Astrocyte (in vitro differentiated cells and primary cell): Measurements from ENCODE around the gene ATL3. TPM values are rescaled to one million over a fixed set of nuclear protein-coding genes. Genes with fewer than 3 reads are reported as not detected.

Experiments
- DNase-seq: peaks from one replicate; pipeline ENCODE4 v3.0.0-alpha.2; 2010; ENCODE audit warnings: low read depth
- FAIRE-seq: peaks from 2 replicates; lab custom pipeline; 2011; peaks lifted over from hg19 to GRCh38; lab: Jason Lieb, UNC
- H2AFZ ChIP-seq: 2 replicates; pipeline ENCODE4 v1.6.0; 2012; ENCODE audit warnings: low read depth, low read length, inconsistent platforms
- H3K27ac ChIP-seq: 2 replicates; pipeline ENCODE4 v1.5.1; 2011; ENCODE audit warnings: low read depth, low read length, inconsistent platforms
- H3K27me3 ChIP-seq: 2 replicates; pipeline ENCODE4 v1.6.0; 2011; ENCODE audit warnings: low read length, inconsistent platforms; ENCODE audit not compliant: insufficient read depth
- H3K36me3 ChIP-seq: 2 replicates; pipeline ENCODE4 v1.5.1; 2011; ENCODE audit warnings: low read length, inconsistent platforms; ENCODE audit not compliant: insufficient read depth
- H3K4me1 ChIP-seq: 2 replicates; pipeline ENCODE4 v1.5.1; 2011; ENCODE audit warnings: low read length, inconsistent platforms; ENCODE audit not compliant: insufficient read depth
- H3K4me2 ChIP-seq: 2 replicates; pipeline ENCODE4 v1.6.0; 2012; ENCODE audit warnings: low read length, inconsistent platforms
- H3K4me3 ChIP-seq: 2 replicates; pipeline ENCODE4 v1.5.1; 2011; ENCODE audit warnings: low read depth, mild to moderate bottlenecking, low read length, inconsistent platforms; ENCODE audit not compliant: insufficient read depth
- H3K79me2 ChIP-seq: 2 replicates; pipeline ENCODE4 v1.6.0; 2012; ENCODE audit warnings: mild to moderate bottlenecking, low read length, inconsistent platforms; ENCODE audit not compliant: insufficient read depth
- H3K9ac ChIP-seq: 2 replicates; pipeline ENCODE4 v1.6.0; 2012; ENCODE audit warnings: mild to moderate bottlenecking, low read length, inconsistent platforms
- H3K9me3 ChIP-seq: 2 replicates; pipeline ENCODE4 v1.5.1; 2012; ENCODE audit warnings: low read depth, mild to moderate bottlenecking, low read length, inconsistent platforms; ENCODE audit not compliant: insufficient read depth
- H4K20me1 ChIP-seq: 2 replicates; pipeline ENCODE4 v1.6.0; 2012; ENCODE audit warnings: low read length, inconsistent platforms; ENCODE audit not compliant: insufficient read depth
- H3K27ac Mint-ChIP-seq: one replicate; pipeline ENCODE4 v1.8.0; 2021; ENCODE audit warnings: mild to moderate bottlenecking, mixed read lengths; ENCODE audit not compliant: unreplicated experiment
- H3K27me3 Mint-ChIP-seq: one replicate; pipeline ENCODE4 v1.8.0; 2021; ENCODE audit warnings: low read depth, mixed read lengths; ENCODE audit not compliant: unreplicated experiment
- H3K36me3 Mint-ChIP-seq: one replicate; pipeline ENCODE4 v1.8.0; 2021; ENCODE audit warnings: low read depth, mixed read lengths; ENCODE audit not compliant: unreplicated experiment
- H3K4me1 Mint-ChIP-seq: one replicate; pipeline ENCODE4 v1.8.0; 2021; ENCODE audit warnings: low read depth, mixed read lengths; ENCODE audit not compliant: unreplicated experiment
- H3K4me3 Mint-ChIP-seq: one replicate; pipeline ENCODE4 v1.8.0; 2021; ENCODE audit warnings: mild to moderate bottlenecking, moderate library complexity, mixed read lengths; ENCODE audit not compliant: unreplicated experiment
- H3K9me3 Mint-ChIP-seq: one replicate; pipeline ENCODE4 v1.8.0; 2021; ENCODE audit warnings: mild to moderate bottlenecking, mixed read lengths; ENCODE audit not compliant: unreplicated experiment
- EZH2 ChIP-seq: IDR thresholded peaks from 2 replicates; pipeline ENCODE4 v1.6.1; 2012; ENCODE audit warnings: mild to moderate bottlenecking, low read length, inconsistent platforms; ENCODE audit not compliant: insufficient read depth
- total RNA-seq: library from RNA; stranded (reverse); gene quantifications from 2 replicates; pipeline ENCODE4 v1.2.1, GENCODE V29; 2021
- TF ChIP-seq, protein P1 (sequence below): IDR thresholded peaks from 2 replicates; pipeline ENCODE4 v1.5.1; 2011; ENCODE audit warnings: low read depth, mild to moderate bottlenecking, inconsistent platforms, low read length, moderate library complexity; ENCODE audit not compliant: insufficient read depth

ATL3 gene
- total RNA-seq, 1 donor from 2014 or later = 45.2 TPM

- H3K4me1 Mint-ChIP-seq = no peaks in the 10 kb centered on the region
- no peak overlapping the region for H3K27ac ChIP-seq
- no peak overlapping the region for H3K4me2 ChIP-seq
- H3K27me3 ChIP-seq = no peaks in the 10 kb centered on the region
- H3K36me3 ChIP-seq = peaks cover 38% of the 10 kb centered on the region
- no peak for FAIRE-seq
- no peaks in the 10 kb centered on the region for H4K20me1 ChIP-seq
- TF ChIP-seq, protein P1, sequence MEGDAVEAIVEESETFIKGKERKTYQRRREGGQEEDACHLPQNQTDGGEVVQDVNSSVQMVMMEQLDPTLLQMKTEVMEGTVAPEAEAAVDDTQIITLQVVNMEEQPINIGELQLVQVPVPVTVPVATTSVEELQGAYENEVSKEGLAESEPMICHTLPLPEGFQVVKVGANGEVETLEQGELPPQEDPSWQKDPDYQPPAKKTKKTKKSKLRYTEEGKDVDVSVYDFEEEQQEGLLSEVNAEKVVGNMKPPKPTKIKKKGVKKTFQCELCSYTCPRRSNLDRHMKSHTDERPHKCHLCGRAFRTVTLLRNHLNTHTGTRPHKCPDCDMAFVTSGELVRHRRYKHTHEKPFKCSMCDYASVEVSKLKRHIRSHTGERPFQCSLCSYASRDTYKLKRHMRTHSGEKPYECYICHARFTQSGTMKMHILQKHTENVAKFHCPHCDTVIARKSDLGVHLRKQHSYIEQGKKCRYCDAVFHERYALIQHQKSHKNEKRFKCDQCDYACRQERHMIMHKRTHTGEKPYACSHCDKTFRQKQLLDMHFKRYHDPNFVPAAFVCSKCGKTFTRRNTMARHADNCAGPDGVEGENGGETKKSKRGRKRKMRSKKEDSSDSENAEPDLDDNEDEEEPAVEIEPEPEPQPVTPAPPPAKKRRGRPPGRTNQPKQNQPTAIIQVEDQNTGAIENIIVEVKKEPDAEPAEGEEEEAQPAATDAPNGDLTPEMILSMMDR = no peak
- TF ChIP-seq EZH2 = no peak
- H3K36me3 Mint-ChIP-seq = peaks cover 19% of the 10 kb centered on the region
- no peaks in the 10 kb centered on the region for H3K9me3 Mint-ChIP-seq
- H3K4me3 ChIP-seq = no peak overlapping the region
- H3K4me3 Mint-ChIP-seq = no peak overlapping the region
- no peaks in the 10 kb centered on the region for H3K79me2 ChIP-seq
- no peak overlapping the region for H3K9ac ChIP-seq
- no peaks in the 10 kb centered on the region for H3K4me1 ChIP-seq
- no peak overlapping the region for H2AFZ ChIP-seq
- no peak for DNase-seq
- H3K27ac Mint-ChIP-seq = no peak overlapping the region
- no peaks in the 10 kb centered on the region for H3K9me3 ChIP-seq
- H3K27me3 Mint-ChIP-seq = no peaks in the 10 kb centered on the region
Observed at GRCh38 chr11:63629426-63629825, 41.8 kb downstream of the ATL3 start.

GRCh38 chr11:63623513-63624140 is 47.5 kb downstream of the ATL3 start:
- Mint-ChIP-seq H3K4me1 (no peaks in the 10 kb centered on the region), H3K27me3 (no peaks in the 10 kb centered on the region), H3K4me3 (no peak overlapping the region), H3K27ac (no peak overlapping the region), H3K9me3 (no peaks in the 10 kb centered on the region), H3K36me3 (no peaks in the 10 kb centered on the region)
- FAIRE-seq (no peak), DNase-seq (no peak)
- Histone ChIP-seq H3K27me3 (no peaks in the 10 kb centered on the region), H3K27ac (no peak overlapping the region), H3K4me2 (no peak overlapping the region), H2AFZ (no peak overlapping the region), H3K9me3 (no peaks in the 10 kb centered on the region), H3K4me1 (no peaks in the 10 kb centered on the region), H3K79me2 (no peaks in the 10 kb centered on the region), H4K20me1 (no peaks in the 10 kb centered on the region), H3K4me3 (no peak overlapping the region), H3K9ac (no peak overlapping the region), H3K36me3 (peaks cover 6% of the 10 kb centered on the region)
- TF ChIP-seq, protein P1 = no peak
- TF ChIP-seq EZH2 = no peak

DNA sequence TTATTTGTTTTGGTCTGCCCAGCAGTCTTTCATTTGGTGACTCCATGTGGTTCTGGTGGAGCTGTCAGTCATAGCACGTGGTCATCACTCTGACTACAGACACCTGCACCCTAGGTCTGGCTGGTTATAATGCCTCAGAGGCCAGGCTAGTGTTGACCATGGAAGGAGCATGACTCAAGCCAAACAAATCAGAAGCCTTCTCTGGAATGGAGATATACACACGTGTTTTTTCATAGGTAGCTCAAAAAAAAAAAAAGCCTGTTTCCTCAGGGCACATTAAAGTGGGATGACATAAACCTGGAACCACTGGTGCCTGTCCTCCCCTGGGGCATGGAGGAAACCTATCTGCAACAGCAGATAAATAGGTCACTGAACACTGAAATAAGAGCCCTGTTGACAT is 48.9 kb downstream of the ATL3 start:
- Histone ChIP-seq H3K9me3 (no peaks in the 10 kb centered on the region), H2AFZ (no peak overlapping the region), H3K36me3 (no peaks in the 10 kb centered on the region), H3K4me1 (no peaks in the 10 kb centered on the region), H3K27ac (no peak overlapping the region), H4K20me1 (no peaks in the 10 kb centered on the region), H3K9ac (no peak overlapping the region), H3K79me2 (no peaks in the 10 kb centered on the region), H3K4me3 (no peak overlapping the region), H3K27me3 (no peaks in the 10 kb centered on the region), H3K4me2 (no peak overlapping the region)
- FAIRE-seq (no peak), DNase-seq (no peak)
- Mint-ChIP-seq H3K4me1 (no peaks in the 10 kb centered on the region), H3K27me3 (no peaks in the 10 kb centered on the region), H3K36me3 (no peaks in the 10 kb centered on the region), H3K4me3 (no peak overlapping the region), H3K27ac (no peak overlapping the region), H3K9me3 (no peaks in the 10 kb centered on the region)
- TF ChIP-seq, protein P1 = no peak
- TF ChIP-seq EZH2 = no peak
